ENCODE data around the gene ITPK1. TPM values are rescaled to one million over a fixed set of nuclear protein-coding genes. Genes with fewer than 3 reads are reported as not detected.

Gene ITPK1
- total RNA-seq, 1 experiment from 2014 or later: 38.5 TPM

DNA sequence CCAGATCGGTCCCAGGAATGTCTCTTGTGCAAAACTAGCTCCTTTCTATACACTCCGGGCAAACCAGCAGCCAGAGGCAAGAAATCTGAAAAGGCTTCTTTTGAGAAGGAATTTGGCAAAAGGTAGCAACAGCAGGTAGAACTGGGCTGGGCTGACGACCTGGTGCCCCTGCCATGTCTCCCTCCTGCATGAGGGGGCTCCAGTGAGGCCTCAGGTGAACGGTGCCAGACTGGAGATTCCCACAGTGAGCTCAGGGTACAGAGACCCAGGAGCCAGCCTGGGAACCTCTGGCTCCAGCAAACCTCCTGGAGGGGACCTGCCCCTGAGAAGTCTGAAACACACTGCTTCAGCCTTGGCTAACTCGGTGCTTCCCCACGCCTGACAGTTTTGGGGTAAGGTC is 10.8 kb downstream of the ITPK1 start:
- ChIA-PET CTCF (no interaction called here), POLR2A (ENCODE audit: low non-redundant PET) (no interaction called here)
- no TSS peak for BruUV-seq (replicated peaks)
- TF ChIP-seq, protein P1, sequence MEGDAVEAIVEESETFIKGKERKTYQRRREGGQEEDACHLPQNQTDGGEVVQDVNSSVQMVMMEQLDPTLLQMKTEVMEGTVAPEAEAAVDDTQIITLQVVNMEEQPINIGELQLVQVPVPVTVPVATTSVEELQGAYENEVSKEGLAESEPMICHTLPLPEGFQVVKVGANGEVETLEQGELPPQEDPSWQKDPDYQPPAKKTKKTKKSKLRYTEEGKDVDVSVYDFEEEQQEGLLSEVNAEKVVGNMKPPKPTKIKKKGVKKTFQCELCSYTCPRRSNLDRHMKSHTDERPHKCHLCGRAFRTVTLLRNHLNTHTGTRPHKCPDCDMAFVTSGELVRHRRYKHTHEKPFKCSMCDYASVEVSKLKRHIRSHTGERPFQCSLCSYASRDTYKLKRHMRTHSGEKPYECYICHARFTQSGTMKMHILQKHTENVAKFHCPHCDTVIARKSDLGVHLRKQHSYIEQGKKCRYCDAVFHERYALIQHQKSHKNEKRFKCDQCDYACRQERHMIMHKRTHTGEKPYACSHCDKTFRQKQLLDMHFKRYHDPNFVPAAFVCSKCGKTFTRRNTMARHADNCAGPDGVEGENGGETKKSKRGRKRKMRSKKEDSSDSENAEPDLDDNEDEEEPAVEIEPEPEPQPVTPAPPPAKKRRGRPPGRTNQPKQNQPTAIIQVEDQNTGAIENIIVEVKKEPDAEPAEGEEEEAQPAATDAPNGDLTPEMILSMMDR (conservative IDR thresholded peaks at IDR 0.05; ENCODE audit: low read depth, low read length): no peak
- no peak for TF ChIP-seq EZH2 (IDR thresholded peaks at IDR 0.05; ENCODE audit: borderline replicate concordance, low read depth, low read length, poor library complexity, severe bottlenecking)
- Histone ChIP-seq H3K4me1 (ENCODE audit: insufficient read depth, low read length, poor library complexity, severe bottlenecking) (no peaks in the 10 kb centered on the region), H3K27me3 (replicated peaks; ENCODE audit: insufficient read depth, low read depth, low read length, poor library complexity) (no peaks in the 10 kb centered on the region), H3K27ac (ENCODE audit: low read depth, low read length, poor library complexity, severe bottlenecking) (no peak overlapping the region), H3K36me3 (ENCODE audit: insufficient read depth, low read length, poor library complexity, severe bottlenecking) (no peaks in the 10 kb centered on the region), H3K9me3 (ENCODE audit: low read depth, low read length, poor library complexity, severe bottlenecking) (no peaks in the 10 kb centered on the region), H3K4me3 (ENCODE audit: low read depth, low read length, poor library complexity, severe bottlenecking) (no peak overlapping the region)
- intact Hi-C loops (cut with micrococcal nuclease; ENCODE audit: unreplicated experiment): no loop called here
- no peak for DNase-seq (ENCODE audit: low spot score)

DNA sequence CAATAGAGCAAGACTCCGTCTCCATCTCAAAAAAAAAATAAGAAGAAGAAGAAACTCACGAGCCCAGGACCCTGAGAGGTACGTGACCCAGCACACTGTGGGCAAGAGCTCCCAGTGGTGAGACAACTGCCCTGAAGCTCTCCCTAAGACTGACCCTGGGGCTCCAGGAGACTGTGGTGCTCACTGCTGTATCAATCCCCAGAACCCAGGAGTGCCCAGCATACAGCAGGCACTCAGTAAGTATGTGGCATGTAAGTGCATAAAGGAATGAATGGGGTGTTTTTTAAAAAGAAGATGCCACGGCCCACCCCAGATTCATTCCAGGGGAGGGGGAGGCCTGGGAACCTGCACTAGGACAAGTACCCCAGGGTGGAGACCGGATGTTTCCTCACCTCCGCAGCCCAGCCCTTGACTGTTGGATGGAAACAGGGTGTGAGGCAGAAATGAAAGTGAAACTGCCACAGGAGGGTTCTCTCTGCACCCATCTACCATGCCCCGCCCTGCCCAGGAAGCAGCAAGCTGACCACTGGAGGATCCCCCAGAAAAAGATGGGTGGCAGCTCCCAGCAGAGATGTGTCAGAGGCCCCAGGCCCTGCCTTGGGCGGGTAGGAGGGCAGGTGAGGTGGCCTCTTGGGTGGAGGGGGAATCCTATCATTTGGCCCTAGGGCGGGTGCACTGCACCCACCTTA is 12.2 kb downstream of the ITPK1 start:
- no TSS peak for BruUV-seq (replicated peaks)
- ChIA-PET CTCF (no interaction called here), POLR2A (ENCODE audit: low non-redundant PET) (no interaction called here)
- Histone ChIP-seq H3K9me3 (ENCODE audit: low read depth, low read length, poor library complexity, severe bottlenecking) (no peaks in the 10 kb centered on the region), H3K27me3 (replicated peaks; ENCODE audit: insufficient read depth, low read depth, low read length, poor library complexity) (no peaks in the 10 kb centered on the region), H3K36me3 (ENCODE audit: insufficient read depth, low read length, poor library complexity, severe bottlenecking) (no peaks in the 10 kb centered on the region), H3K4me3 (ENCODE audit: low read depth, low read length, poor library complexity, severe bottlenecking) (no peak overlapping the region), H3K4me1 (ENCODE audit: insufficient read depth, low read length, poor library complexity, severe bottlenecking) (no peaks in the 10 kb centered on the region), H3K27ac (ENCODE audit: low read depth, low read length, poor library complexity, severe bottlenecking) (no peak overlapping the region)
- no peak for DNase-seq (ENCODE audit: low spot score)
- no peak for TF ChIP-seq EZH2 (IDR thresholded peaks at IDR 0.05; ENCODE audit: borderline replicate concordance, low read depth, low read length, poor library complexity, severe bottlenecking)
- TF ChIP-seq, protein P1 (conservative IDR thresholded peaks at IDR 0.05; ENCODE audit: low read depth, low read length): no peak
- intact Hi-C loops (cut with micrococcal nuclease; ENCODE audit: unreplicated experiment): no loop called here

GRCh38 chr14:93102141-93102540 is 13.6 kb downstream of the ITPK1 start:
- no peak for TF ChIP-seq EZH2 (IDR thresholded peaks at IDR 0.05; ENCODE audit: borderline replicate concordance, low read depth, low read length, poor library complexity, severe bottlenecking)
- TF ChIP-seq, protein P1 (conservative IDR thresholded peaks at IDR 0.05; ENCODE audit: low read depth, low read length): no peak
- H3K4me1 ChIP-seq (ENCODE audit: insufficient read depth, low read length, poor library complexity, severe bottlenecking): no peaks in the 10 kb centered on the region
- no peaks in the 10 kb centered on the region for H3K27me3 ChIP-seq (replicated peaks; ENCODE audit: insufficient read depth, low read depth, low read length, poor library complexity)
- no TSS peak for BruUV-seq (replicated peaks)
- H3K36me3 ChIP-seq (ENCODE audit: insufficient read depth, low read length, poor library complexity, severe bottlenecking): no peaks in the 10 kb centered on the region
- no peak overlapping the region for H3K27ac ChIP-seq (ENCODE audit: low read depth, low read length, poor library complexity, severe bottlenecking)
- no peak for DNase-seq (ENCODE audit: low spot score)
- no peaks in the 10 kb centered on the region for H3K9me3 ChIP-seq (ENCODE audit: low read depth, low read length, poor library complexity, severe bottlenecking)
- CTCF ChIA-PET: interaction anchor here (1.2 kb wide), 1 partner anchor 11 kb away, joined by 5 read pairs; no protein-coding TSS in a partner anchor
- POLR2A ChIA-PET (ENCODE audit: low non-redundant PET): no interaction called here
- no peak overlapping the region for H3K4me3 ChIP-seq (ENCODE audit: low read depth, low read length, poor library complexity, severe bottlenecking)
- intact Hi-C loops (cut with micrococcal nuclease; ENCODE audit: unreplicated experiment): no loop called here

Data from A673 (cell line).